ENCODE measurements around the gene FBXO28.

Gene FBXO28

GRCh38 chr1:224157316-224157715, 43.4 kb downstream of the FBXO28 start:
- no peak for DNase-seq (ENCODE audit: low spot score)

- DNase-seq (ENCODE audit: low spot score), result no peak
Observed at GRCh38 chr1:224159541-224159940, 45.6 kb downstream of the FBXO28 start.

GRCh38 chr1:224160171-224160682, 46.3 kb downstream of the FBXO28 start:
- no peak for DNase-seq (ENCODE audit: low spot score)

- no peak for DNase-seq (ENCODE audit: low spot score)
Observed at GRCh38 chr1:224162768-224163167, 48.9 kb downstream of the FBXO28 start.

- DNase-seq (ENCODE audit: low spot score), result no peak
Observed at GRCh38 chr1:224163311-224163710, 49.4 kb downstream of the FBXO28 start.

- DNase-seq (ENCODE audit: low spot score), result peak; percentile 61
Observed at GRCh38 chr1:224168859-224169380, 55.0 kb downstream of the FBXO28 start.

- DNase-seq (ENCODE audit: low spot score), result no peak
Observed at GRCh38 chr1:224169718-224170270, 55.9 kb downstream of the FBXO28 start.

- DNase-seq (ENCODE audit: low spot score), result no peak
Observed at GRCh38 chr1:224170343-224170742, 56.4 kb downstream of the FBXO28 start.

- peak; percentile 43 for DNase-seq (ENCODE audit: low spot score)
Observed at GRCh38 chr1:224170748-224171478, 57.0 kb downstream of the FBXO28 start.

GRCh38 chr1:224172229-224172628, 58.3 kb downstream of the FBXO28 start:
- no peak for DNase-seq (ENCODE audit: low spot score)

GRCh38 chr1:224173523-224173922, 59.6 kb downstream of the FBXO28 start:
- DNase-seq (ENCODE audit: low spot score), result no peak

- peak; percentile 37 for DNase-seq (ENCODE audit: low spot score)
Observed at GRCh38 chr1:224175617-224176016, 61.7 kb downstream of the FBXO28 start.

GRCh38 chr1:224177356-224177999, 63.6 kb downstream of the FBXO28 start:
- DNase-seq (ENCODE audit: low spot score), result no peak

- no peak for DNase-seq (ENCODE audit: low spot score)
Observed at GRCh38 chr1:224178894-224179293, 65.0 kb downstream of the FBXO28 start.

- DNase-seq (ENCODE audit: low spot score), result no peak
Observed at GRCh38 chr1:224180783-224181452, 67.0 kb downstream of the FBXO28 start.

GRCh38 chr1:224181453-224181810, 67.5 kb downstream of the FBXO28 start:
- DNase-seq (ENCODE audit: low spot score), result no peak

GRCh38 chr1:224182057-224182865, 68.3 kb downstream of the FBXO28 start:
- no peak for DNase-seq (ENCODE audit: low spot score)

GRCh38 chr1:224182866-224183590, 69.1 kb downstream of the FBXO28 start, which contains the start of gene DEGS1:
DEGS1 (plus strand) TSS chr1:224183240; CDS start chr1:224183337, 97 bp downstream.
- DNase-seq (ENCODE audit: low spot score), result peak; percentile 98

- DNase-seq (ENCODE audit: low spot score), result peak; percentile 85
Observed at GRCh38 chr1:224183591-224184312, 69.8 kb downstream of the FBXO28 start.

GRCh38 chr1:224185208-224185607, 71.3 kb downstream of the FBXO28 start:
- DNase-seq (ENCODE audit: low spot score), result no peak
